OCI-LY7 (cell line): ENCODE results near the gene DAPK2. TPM values are rescaled to one million over a fixed set of nuclear protein-coding genes. Genes with fewer than 3 reads are reported as not detected.

Experiments used
- BruUV-seq: library from RNA; stranded (reverse); fragments of 400-500 nt; replicated peaks from 2 replicates; lab custom pipeline; 2021; lab: Mats Ljungman, UMichigan
- CTCF ChIA-PET: fragments of 300-600 bp; sonication (Branson Sonifier 250); formaldehyde crosslinking; loops from one replicate; lab custom pipeline; 2022; ENCODE audit warnings: antibody characterized with exemption; ENCODE audit not compliant: unreplicated experiment; lab: Charles Lee
- POLR2A ChIA-PET: fragments of 300-600 bp; sonication (Branson Sonifier 250); formaldehyde crosslinking; loops from one replicate; lab custom pipeline; 2022; ENCODE audit warnings: antibody characterized with exemption; lab: Charles Lee
- DNase-seq: peaks from one replicate; pipeline ENCODE4 v3.0.0-alpha.2; 2015; ENCODE audit warnings: low spot score
- H2AFZ ChIP-seq: fragments of 200-600 bp; sonication (generic), shearing (Covaris generic); 2 replicates; pipeline ENCODE4 v1.6.1; 2014; ENCODE audit warnings: mild to moderate bottlenecking, antibody characterized with exemption, low read length, moderate library complexity
- H3K27ac ChIP-seq: fragments of 200-600 bp; sonication (generic); 2 replicates; pipeline ENCODE4 v1.5.1; 2014; ENCODE audit warnings: mixed run types, low read depth, mild to moderate bottlenecking, moderate library complexity, low read length, inconsistent platforms; ENCODE audit not compliant: poor library complexity, severe bottlenecking
- H3K36me3 ChIP-seq: fragments of 200-600 bp; sonication (generic); 2 replicates; pipeline ENCODE4 v1.6.1; 2014; ENCODE audit warnings: mild to moderate bottlenecking, antibody characterized with exemption, low read length, moderate library complexity, mixed read lengths; ENCODE audit not compliant: insufficient read depth
- H3K4me1 ChIP-seq: fragments of 200-600 bp; sonication (generic); 2 replicates; pipeline ENCODE4 v1.5.1; 2014; ENCODE audit warnings: mild to moderate bottlenecking, low read length; ENCODE audit not compliant: insufficient read depth, poor library complexity, severe bottlenecking
- H3K4me2 ChIP-seq: fragments of 200-600 bp; sonication (generic); 2 replicates; pipeline ENCODE4 v1.6.1; 2014; ENCODE audit warnings: mild to moderate bottlenecking, low read length
- H3K4me3 ChIP-seq: fragments of 200-600 bp; sonication (generic); 2 replicates; pipeline ENCODE4 v1.5.1; 2014; ENCODE audit warnings: mild to moderate bottlenecking, low read depth, low read length; ENCODE audit not compliant: poor library complexity, severe bottlenecking
- H3K79me2 ChIP-seq: fragments of 200-600 bp; sonication (generic); 2 replicates; pipeline ENCODE4 v1.6.1; 2016; ENCODE audit warnings: low read depth, mild to moderate bottlenecking, low read length, moderate library complexity, mixed read lengths; ENCODE audit not compliant: insufficient read depth
- H3K9me2 ChIP-seq: fragments of 200-600 bp; sonication (generic); 2 replicates; pipeline ENCODE4 v1.6.1; 2016; ENCODE audit warnings: mild to moderate bottlenecking, low read length, mixed read lengths; ENCODE audit not compliant: insufficient read depth
- H3K9me3 ChIP-seq: fragments of 200-600 bp; sonication (generic); 2 replicates; pipeline ENCODE4 v1.6.1; 2014; ENCODE audit warnings: mild to moderate bottlenecking, mixed run types, low read length, mixed read lengths
- H4K20me1 ChIP-seq: fragments of 200-600 bp; sonication (generic); 2 replicates; pipeline ENCODE4 v1.6.1; 2014; ENCODE audit warnings: mild to moderate bottlenecking, antibody characterized with exemption, low read length, moderate library complexity, mixed read lengths; ENCODE audit not compliant: insufficient read depth
- EZH2phosphoT487 ChIP-seq: fragments of 200-600 bp; sonication (generic); IDR thresholded peaks from 2 replicates; pipeline ENCODE4 v1.6.1; 2018; ENCODE audit warnings: low read depth, borderline replicate concordance, mild to moderate bottlenecking, mixed run types, antibody characterized with exemption, low read length, moderate library complexity, mixed read lengths
- intact Hi-C: fragments of 100-400 bp; cut with micrococcal nuclease; formaldehyde crosslinking; loops from one replicate; pipeline ENCODE4 v1.10.0; 2022; ENCODE audit not compliant: unreplicated experiment
- total RNA-seq, 2 experiments: library from RNA; depleted of rRNA in 1 of 2; stranded (reverse); fragments of >200 nt in 1 of 2; shearing (Covaris generic) in 1 of 2; gene quantifications; 2 replicates each; pipeline ENCODE4 v1.2.3, GENCODE V29; 2014 to 2022
- TF ChIP-seq, protein P1 (sequence below): fragments of 200-600 bp; sonication (generic); conservative IDR thresholded peaks from 2 replicates; pipeline ENCODE4 v1.5.1; 2014; ENCODE audit warnings: mild to moderate bottlenecking, antibody characterized with exemption, low read length, moderate library complexity, mixed read lengths

Gene DAPK2
- total RNA-seq, 2 experiments from 2014 or later = 0.36 to 1.2 TPM

- H3K4me2 ChIP-seq = no peak overlapping the region
- no peak for DNase-seq
- CTCF ChIA-PET = no interaction called here
- intact Hi-C loops = no loop called here
- no peak for TF ChIP-seq EZH2phosphoT487
- TF ChIP-seq, protein P1, sequence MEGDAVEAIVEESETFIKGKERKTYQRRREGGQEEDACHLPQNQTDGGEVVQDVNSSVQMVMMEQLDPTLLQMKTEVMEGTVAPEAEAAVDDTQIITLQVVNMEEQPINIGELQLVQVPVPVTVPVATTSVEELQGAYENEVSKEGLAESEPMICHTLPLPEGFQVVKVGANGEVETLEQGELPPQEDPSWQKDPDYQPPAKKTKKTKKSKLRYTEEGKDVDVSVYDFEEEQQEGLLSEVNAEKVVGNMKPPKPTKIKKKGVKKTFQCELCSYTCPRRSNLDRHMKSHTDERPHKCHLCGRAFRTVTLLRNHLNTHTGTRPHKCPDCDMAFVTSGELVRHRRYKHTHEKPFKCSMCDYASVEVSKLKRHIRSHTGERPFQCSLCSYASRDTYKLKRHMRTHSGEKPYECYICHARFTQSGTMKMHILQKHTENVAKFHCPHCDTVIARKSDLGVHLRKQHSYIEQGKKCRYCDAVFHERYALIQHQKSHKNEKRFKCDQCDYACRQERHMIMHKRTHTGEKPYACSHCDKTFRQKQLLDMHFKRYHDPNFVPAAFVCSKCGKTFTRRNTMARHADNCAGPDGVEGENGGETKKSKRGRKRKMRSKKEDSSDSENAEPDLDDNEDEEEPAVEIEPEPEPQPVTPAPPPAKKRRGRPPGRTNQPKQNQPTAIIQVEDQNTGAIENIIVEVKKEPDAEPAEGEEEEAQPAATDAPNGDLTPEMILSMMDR = no peak
- no peaks in the 10 kb centered on the region for H3K9me3 ChIP-seq
- no peak overlapping the region for H3K4me3 ChIP-seq
- no peaks in the 10 kb centered on the region for H3K36me3 ChIP-seq
- no peak overlapping the region for H3K27ac ChIP-seq
- H3K79me2 ChIP-seq = no peaks in the 10 kb centered on the region
- POLR2A ChIA-PET = no interaction called here
- H3K4me1 ChIP-seq = no peaks in the 10 kb centered on the region
- H2AFZ ChIP-seq = no peak overlapping the region
- no peaks in the 10 kb centered on the region for H4K20me1 ChIP-seq
- no peaks in the 10 kb centered on the region for H3K9me2 ChIP-seq
- BruUV-seq = no TSS peak
These were observed 95.3 kb downstream of the DAPK2 start for GRCh38 chr15:63950911-63951481.

DNA sequence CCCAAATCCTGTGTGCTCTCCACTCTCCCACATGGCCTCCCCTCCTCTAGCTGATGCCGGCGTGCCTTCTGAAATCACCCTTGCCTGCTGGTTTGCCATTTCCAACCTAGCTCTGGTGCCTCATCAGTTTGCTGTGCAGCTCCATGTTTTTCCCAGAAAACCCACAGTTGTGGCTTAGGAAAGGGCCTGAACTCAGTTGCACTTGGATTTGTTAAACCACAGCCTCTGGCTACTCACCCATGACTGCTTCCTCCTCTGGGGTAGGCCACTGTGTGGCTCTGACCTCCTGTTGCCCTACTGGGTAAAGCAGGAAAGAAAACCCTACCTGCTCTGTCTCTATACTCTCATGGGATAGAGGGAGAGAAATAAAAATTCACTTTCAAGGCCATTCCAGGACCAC lies 97.3 kb downstream of the DAPK2 start:
- no peak for TF ChIP-seq EZH2phosphoT487
- TF ChIP-seq, protein P1 = no peak
- H3K4me2 ChIP-seq = no peak overlapping the region
- no peaks in the 10 kb centered on the region for H3K79me2 ChIP-seq
- H3K27ac ChIP-seq = no peak overlapping the region
- no peak overlapping the region for H3K4me3 ChIP-seq
- BruUV-seq = no TSS peak
- ChIA-PET CTCF (no interaction called here), POLR2A (no interaction called here)
- H3K36me3 ChIP-seq = no peaks in the 10 kb centered on the region
- H3K4me1 ChIP-seq = no peaks in the 10 kb centered on the region
- H3K9me2 ChIP-seq = no peaks in the 10 kb centered on the region
- no peaks in the 10 kb centered on the region for H4K20me1 ChIP-seq
- intact Hi-C loops = no loop called here
- no peak overlapping the region for H2AFZ ChIP-seq
- no peak for DNase-seq
- H3K9me3 ChIP-seq = no peaks in the 10 kb centered on the region

DNA sequence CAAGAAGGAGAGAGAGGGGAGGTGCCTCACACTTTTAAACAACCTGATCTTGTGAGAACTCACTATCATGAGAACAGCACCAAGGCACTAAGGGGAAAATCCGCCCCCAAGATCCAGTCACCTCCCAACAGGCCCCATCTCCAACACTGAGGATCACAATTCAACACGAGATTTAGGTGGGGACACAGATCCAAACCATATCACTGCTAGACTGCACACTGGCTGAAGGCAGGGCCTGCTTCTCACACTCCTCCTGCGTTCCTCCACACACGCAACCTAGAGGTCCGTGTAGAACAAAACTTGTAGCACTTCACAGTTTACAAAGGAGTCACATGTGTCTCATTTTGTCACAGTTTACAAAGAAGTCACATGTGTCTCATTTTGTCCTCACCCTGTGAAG lies 97.8 kb downstream of the DAPK2 start:
- no peak for TF ChIP-seq EZH2phosphoT487
- TF ChIP-seq, protein P1 = no peak
- Histone ChIP-seq H3K4me2 (no peak overlapping the region), H3K4me3 (no peak overlapping the region), H3K4me1 (no peaks in the 10 kb centered on the region), H3K36me3 (no peaks in the 10 kb centered on the region), H3K27ac (no peak overlapping the region), H3K9me2 (no peaks in the 10 kb centered on the region), H3K9me3 (no peaks in the 10 kb centered on the region), H4K20me1 (no peaks in the 10 kb centered on the region), H2AFZ (no peak overlapping the region), H3K79me2 (no peaks in the 10 kb centered on the region)
- ChIA-PET POLR2A (no interaction called here), CTCF (no interaction called here)
- no TSS peak for BruUV-seq
- DNase-seq = no peak
- intact Hi-C loops = no loop called here
